ENCODE measurements around the gene MINK1. TPM values are rescaled to one million over a fixed set of nuclear protein-coding genes. Genes with fewer than 3 reads are reported as not detected.

Gene MINK1
- polyA plus RNA-seq, 1 experiment, result 69.1 TPM

GRCh38 chr17:4845118-4845517, 12.0 kb downstream of the MINK1 start:
- POLR2A ChIA-PET, result no interaction called here
- CTCF ChIA-PET, result no interaction called here
- Histone ChIP-seq H3K36me3 (ENCODE audit: control insufficient read depth, insufficient read depth, low read length) (peaks cover 2% of the 10 kb centered on the region), H3K27me3 (ENCODE audit: control insufficient read depth, insufficient read depth, low read length) (no peaks in the 10 kb centered on the region), H3K4me3 (ENCODE audit: low read depth, low read length) (no peak overlapping the region)
- no peak for DNase-seq (ENCODE audit: low read depth)
- TF ChIP-seq CTCF (IDR thresholded peaks at IDR 0.05; ENCODE audit: insufficient read depth, low read depth, low read length), result no peak

- peaks cover 2% of the 10 kb centered on the region for H3K36me3 ChIP-seq (ENCODE audit: control insufficient read depth, insufficient read depth, low read length)
- ChIA-PET POLR2A (no interaction called here), CTCF (interaction anchor here (1.4 kb wide), 1 partner anchor 57 kb away, joined by 4 read pairs; no protein-coding TSS in a partner anchor)
- TF ChIP-seq CTCF (IDR thresholded peaks at IDR 0.05; ENCODE audit: insufficient read depth, low read depth, low read length), result no peak
- H3K4me3 ChIP-seq (ENCODE audit: low read depth, low read length), result no peak overlapping the region
- H3K27me3 ChIP-seq (ENCODE audit: control insufficient read depth, insufficient read depth, low read length), result no peaks in the 10 kb centered on the region
- no peak for DNase-seq (ENCODE audit: low read depth)
Observed at GRCh38 chr17:4846635-4847390, 13.7 kb downstream of the MINK1 start.

- DNase-seq (ENCODE audit: low read depth), result peak; percentile 58
- POLR2A ChIA-PET, result no interaction called here
- H3K27me3 ChIP-seq (ENCODE audit: control insufficient read depth, insufficient read depth, low read length), result no peaks in the 10 kb centered on the region
- no peak overlapping the region for H3K4me3 ChIP-seq (ENCODE audit: low read depth, low read length)
- no peak for TF ChIP-seq CTCF (IDR thresholded peaks at IDR 0.05; ENCODE audit: insufficient read depth, low read depth, low read length)
- CTCF ChIA-PET, result interaction anchor here (1.0 to 2.2 kb wide), 4 partner anchors 12 to 59 kb away, joined by 3 to 5 read pairs (median 4); no protein-coding TSS in a partner anchor
- H3K36me3 ChIP-seq (ENCODE audit: control insufficient read depth, insufficient read depth, low read length), result peaks cover 2% of the 10 kb centered on the region
Observed at GRCh38 chr17:4849011-4849536, 15.9 kb downstream of the MINK1 start.

GRCh38 chr17:4850246-4850645, 17.1 kb downstream of the MINK1 start:
- CTCF ChIA-PET, result interaction anchor here (0.6 to 2.2 kb wide), 4 partner anchors 13 to 118 kb away, joined by 3 to 5 read pairs (median 3); no protein-coding TSS in a partner anchor
- H3K27me3 ChIP-seq (ENCODE audit: control insufficient read depth, insufficient read depth, low read length), result no peaks in the 10 kb centered on the region
- DNase-seq (ENCODE audit: low read depth), result no peak
- TF ChIP-seq CTCF (IDR thresholded peaks at IDR 0.05; ENCODE audit: insufficient read depth, low read depth, low read length), result no peak
- POLR2A ChIA-PET, result no interaction called here
- H3K4me3 ChIP-seq (ENCODE audit: low read depth, low read length), result no peak overlapping the region
- no peaks in the 10 kb centered on the region for H3K36me3 ChIP-seq (ENCODE audit: control insufficient read depth, insufficient read depth, low read length)

GRCh38 chr17:4851084-4851483, 17.9 kb downstream of the MINK1 start:
- ChIA-PET CTCF (interaction anchor here (0.7 to 1.3 kb wide), 2 partner anchors 30 to 119 kb away, joined by 3 read pairs; no protein-coding TSS in a partner anchor), POLR2A (no interaction called here)
- no peak for DNase-seq (ENCODE audit: low read depth)
- H3K36me3 ChIP-seq (ENCODE audit: control insufficient read depth, insufficient read depth, low read length), result no peaks in the 10 kb centered on the region
- no peak overlapping the region for H3K4me3 ChIP-seq (ENCODE audit: low read depth, low read length)
- TF ChIP-seq CTCF (IDR thresholded peaks at IDR 0.05; ENCODE audit: insufficient read depth, low read depth, low read length), result no peak
- H3K27me3 ChIP-seq (ENCODE audit: control insufficient read depth, insufficient read depth, low read length), result no peaks in the 10 kb centered on the region
